GM12878 (cell line): ENCODE results near the gene USP15. TPM values are rescaled to one million over a fixed set of nuclear protein-coding genes. Genes with fewer than 3 reads are reported as not detected.

Experiments used
- ATAC-seq: fragments of 200-7000 bp; cut with Tn5 transposase; 3 replicates; pipeline ENCODE4 v1.9.1; 2020; ENCODE audit warnings: mild to moderate bottlenecking, moderate library complexity
- BruUV-seq: library from RNA; stranded (reverse); fragments of 400-500 nt; replicated peaks from 2 replicates; lab custom pipeline; 2021; lab: Mats Ljungman, UMichigan
- CTCF ChIA-PET: fragments of 300-600 bp; sonication (Branson Sonifier 250); formaldehyde crosslinking; extraction: SDS; loops from one replicate; lab custom pipeline; 2021; ENCODE audit warnings: inconsistent platforms; lab: Yijun Ruan, JAX
- POLR2A ChIA-PET: fragments of 350-600 bp; formaldehyde crosslinking; extraction: SDS; loops from one replicate; lab custom pipeline; 2021; ENCODE audit warnings: inconsistent platforms; lab: Charles Lee
- RAD21 ChIA-PET: fragments of 300-600 bp; sonication (Branson Sonifier 250); formaldehyde crosslinking; loops from one replicate; lab custom pipeline; 2023; ENCODE audit warnings: antibody characterized with exemption; ENCODE audit not compliant: unreplicated experiment; lab: Charles Lee
- SMC1A ChIA-PET: fragments of 300-600 bp; sonication (Branson Sonifier 250); formaldehyde crosslinking; loops from one replicate; lab custom pipeline; 2023; ENCODE audit not compliant: unreplicated experiment, uncharacterized antibody; lab: Charles Lee
- DNase-seq: peaks from one replicate; pipeline ENCODE4 v3.0.0-alpha.2; 2011; ENCODE audit warnings: low read depth, low spot score
- FAIRE-seq: peaks from 3 replicates; lab custom pipeline; 2011; peaks lifted over from hg19 to GRCh38; lab: Jason Lieb, UNC
- H2AFZ ChIP-seq: 2 replicates; pipeline ENCODE4 v1.6.0; 2011; ENCODE audit warnings: low read depth, low read length, control low read depth; ENCODE audit not compliant: control insufficient read depth
- H3K27ac ChIP-seq: 2 replicates; pipeline ENCODE4 v1.5.1; 2011; ENCODE audit warnings: control low read depth; ENCODE audit not compliant: control insufficient read depth, insufficient read depth
- H3K27me3 ChIP-seq, 2 experiments: replicated peaks in 1 of 2; 2 replicates each; pipeline versions ENCODE4 v1.6.0 to v1.6.1; 2011; ENCODE audit warnings: low read length in 1 of 2; ENCODE audit not compliant: control insufficient read depth in 2 of 2, insufficient read depth in 2 of 2
- H3K36me3 ChIP-seq, 2 experiments: 2 replicates each; pipeline ENCODE4 v1.5.1; 2011; ENCODE audit warnings: low read length in 1 of 2; ENCODE audit not compliant: control insufficient read depth in 2 of 2, insufficient read depth in 2 of 2
- H3K4me1 ChIP-seq: 2 replicates; pipeline ENCODE4 v1.6.1; 2011; ENCODE audit warnings: mild to moderate bottlenecking, low read length, moderate library complexity, mixed read lengths; ENCODE audit not compliant: control insufficient read depth, insufficient read depth
- H3K4me2 ChIP-seq: 2 replicates; pipeline ENCODE4 v1.6.0; 2011; ENCODE audit warnings: control low read depth; ENCODE audit not compliant: control insufficient read depth, insufficient read depth
- H3K4me3 ChIP-seq: fragments of 200-600 bp; sonication (generic); 2 replicates; pipeline ENCODE4 v1.5.1; 2016
- H3K79me2 ChIP-seq: 2 replicates; pipeline ENCODE4 v1.6.0; 2011; ENCODE audit warnings: low read length; ENCODE audit not compliant: control insufficient read depth, insufficient read depth
- H3K9ac ChIP-seq: 2 replicates; pipeline ENCODE4 v1.8.0; 2011; ENCODE audit warnings: low read length, control low read depth, mixed read lengths; ENCODE audit not compliant: control insufficient read depth, insufficient read depth
- H3K9me3 ChIP-seq: replicated peaks from 3 replicates; pipeline ENCODE4 v1.5.1; 2011; ENCODE audit warnings: mild to moderate bottlenecking, low read length; ENCODE audit not compliant: control insufficient read depth, insufficient read depth
- H4K20me1 ChIP-seq: 2 replicates; pipeline ENCODE4 v1.6.0; 2011; ENCODE audit not compliant: control insufficient read depth, insufficient read depth
- BMI1 ChIP-seq: fragments of 450-650 bp; IDR thresholded peaks from 2 replicates; pipeline ENCODE4 v1.6.1; 2016; ENCODE audit warnings: mild to moderate bottlenecking, moderate library complexity, borderline replicate concordance
- MEF2A ChIP-seq: IDR thresholded peaks from 2 replicates; pipeline ENCODE4 v1.6.1; 2011; ENCODE audit warnings: low read depth, mild to moderate bottlenecking, low read length, moderate library complexity; ENCODE audit not compliant: insufficient read depth
- PML ChIP-seq: IDR thresholded peaks from 2 replicates; pipeline ENCODE4 v1.6.1; 2012; ENCODE audit warnings: low read length, inconsistent platforms
- RCOR1 ChIP-seq: conservative IDR thresholded peaks from 2 replicates; pipeline ENCODE4 v1.6.1; 2012; ENCODE audit warnings: low read depth, low read length, improper control_type of control experiment
- SMAD5 ChIP-seq: IDR thresholded peaks from 2 replicates; pipeline ENCODE4 v1.6.1; 2016; ENCODE audit warnings: antibody characterized with exemption, low read depth
- STAT1 ChIP-seq: fragments of 450-650 bp; conservative IDR thresholded peaks from 2 replicates; pipeline ENCODE4 v1.6.1; 2014; ENCODE audit warnings: antibody characterized with exemption, mild to moderate bottlenecking
- in situ Hi-C: fragments of 300-500 bp; cut with MboI; formaldehyde crosslinking; loops from 9 replicates; pipeline ENCODE4 v1.14.3; 2018; ENCODE audit warnings: mixed read lengths
- intact Hi-C: fragments of 100-400 bp; cut with micrococcal nuclease; formaldehyde crosslinking; loops from one replicate; pipeline ENCODE4 v1.14.2; 2022; ENCODE audit not compliant: unreplicated experiment
- polyA plus RNA-seq, 11 experiments: library from polyadenylated mRNA; depleted of rRNA in 4 of 11; unstranded in 6 of 11; stranded (reverse) in 5 of 11; fragments of >200 nt; fragmentation: Nextera tagmentation in 4 of 11; fragmentation: Illumina TruSeq in 1 of 11; extraction: Ambion mirVana in 4 of 11; extraction: Trizol in 1 of 11; gene quantifications; 1 replicate in 1 of 11; 2 replicates in 10 of 11; pipeline versions ENCODE4 v1.2.1 to v1.2.3, GENCODE V29; 2011 to 2016; ENCODE audit warnings: inconsistent platforms in 2 of 11, missing spikeins in 2 of 11, low read depth in 1 of 11
- total RNA-seq, 4 experiments: library from RNA; depleted of rRNA in 3 of 4; stranded (reverse); fragments of >200 nt in 3 of 4; fragmentation: Illumina TruSeq in 1 of 4; extraction: Trizol in 1 of 4; gene quantifications; 2 replicates each; pipeline versions ENCODE4 v1.2.1 to v1.2.3, GENCODE V29; 2013 to 2021
- TF ChIP-seq, protein P1 (sequence below): fragments of 450-650 bp; formaldehyde crosslinking; IDR thresholded peaks from 2 replicates; pipeline ENCODE4 v1.4.0; 2020; ENCODE audit warnings: mild to moderate bottlenecking, moderate library complexity
- TF ChIP-seq, protein P2 (sequence below), 3 experiments: IDR thresholded peaks in 2 of 3; conservative IDR thresholded peaks in 1 of 3; 2 replicates each; pipeline ENCODE4 v1.5.1; 2011; ENCODE audit warnings: low read depth in 3 of 3, low read length in 3 of 3, mild to moderate bottlenecking in 3 of 3, control low read depth in 2 of 3, moderate library complexity in 2 of 3, inconsistent platforms in 1 of 3, mixed read lengths in 1 of 3; ENCODE audit not compliant: control insufficient read depth in 2 of 3, insufficient read depth in 1 of 3; ENCODE audit errors: extremely low read depth in 1 of 3
- TF ChIP-seq, protein P3 (sequence below): fragments of 450-650 bp; IDR thresholded peaks from 2 replicates; pipeline ENCODE4 v1.6.1; 2016; ENCODE audit warnings: mild to moderate bottlenecking, moderate library complexity, borderline replicate concordance

The USP15 gene
- total and polyA plus RNA-seq, 10 of the 15 experiments (the other 5 are each of a cell fraction or from before 2014, with no cell fraction given), result 57.6 to 101 (median 90.2) TPM

DNA sequence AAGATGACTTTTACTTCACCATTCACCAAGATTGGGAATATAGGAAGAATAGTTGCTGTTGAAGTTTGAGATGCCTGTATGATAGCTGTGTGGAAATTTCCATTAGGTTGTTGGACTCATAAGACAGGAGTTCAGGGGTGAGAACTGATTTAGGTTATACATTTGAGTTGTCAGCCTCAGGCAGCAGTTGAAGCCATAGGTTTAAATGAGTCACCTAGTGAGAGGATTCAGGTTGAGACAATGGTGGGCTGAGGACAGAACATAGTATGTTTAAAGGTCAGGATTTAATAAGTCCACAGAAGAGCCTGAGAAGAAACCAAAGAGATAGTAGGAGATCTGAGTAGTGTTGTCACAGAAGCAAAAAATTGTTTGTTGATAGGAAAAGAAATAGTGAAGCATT, 142.8 kb downstream of the USP15 start:
- SMC1A ChIA-PET, result no interaction called here

More for the DNA sequence above, 142.8 kb downstream of the USP15 start:
- intact Hi-C loops (loop anchor here (2.0 kb wide), 1 partner anchor 16 kb away; no protein-coding TSS in a partner anchor), in situ Hi-C loops (no loop called here)
- Histone ChIP-seq H3K9ac (no peak overlapping the region), H3K4me2 (no peak overlapping the region), H3K27me3 (no peaks in the 10 kb centered on the region), H3K27ac (no peak overlapping the region), H4K20me1 (no peaks in the 10 kb centered on the region), H2AFZ (no peak overlapping the region), H3K4me3 (no peak overlapping the region), H3K9me3 (no peaks in the 10 kb centered on the region), H3K4me1 (no peaks in the 10 kb centered on the region), H3K36me3 (peaks cover 0 to 25% of the 10 kb centered on the region in 2 experiments; a peak in 2 of 4 replicates), H3K79me2 (no peaks in the 10 kb centered on the region)
- ATAC-seq (no peak), FAIRE-seq (no peak), DNase-seq (no peak)
- POLR2A ChIA-PET, result no interaction called here
- RAD21 ChIA-PET, result no interaction called here
- no TSS peak for BruUV-seq
- CTCF ChIA-PET, result interaction anchor here (0.6 kb wide), 1 partner anchor 575 kb away, joined by 3 read pairs; no protein-coding TSS in a partner anchor
- no peak for TF ChIP-seq RCOR1
- TF ChIP-seq PML, result no peak
- TF ChIP-seq MEF2A, result no peak
- TF ChIP-seq, protein P1, sequence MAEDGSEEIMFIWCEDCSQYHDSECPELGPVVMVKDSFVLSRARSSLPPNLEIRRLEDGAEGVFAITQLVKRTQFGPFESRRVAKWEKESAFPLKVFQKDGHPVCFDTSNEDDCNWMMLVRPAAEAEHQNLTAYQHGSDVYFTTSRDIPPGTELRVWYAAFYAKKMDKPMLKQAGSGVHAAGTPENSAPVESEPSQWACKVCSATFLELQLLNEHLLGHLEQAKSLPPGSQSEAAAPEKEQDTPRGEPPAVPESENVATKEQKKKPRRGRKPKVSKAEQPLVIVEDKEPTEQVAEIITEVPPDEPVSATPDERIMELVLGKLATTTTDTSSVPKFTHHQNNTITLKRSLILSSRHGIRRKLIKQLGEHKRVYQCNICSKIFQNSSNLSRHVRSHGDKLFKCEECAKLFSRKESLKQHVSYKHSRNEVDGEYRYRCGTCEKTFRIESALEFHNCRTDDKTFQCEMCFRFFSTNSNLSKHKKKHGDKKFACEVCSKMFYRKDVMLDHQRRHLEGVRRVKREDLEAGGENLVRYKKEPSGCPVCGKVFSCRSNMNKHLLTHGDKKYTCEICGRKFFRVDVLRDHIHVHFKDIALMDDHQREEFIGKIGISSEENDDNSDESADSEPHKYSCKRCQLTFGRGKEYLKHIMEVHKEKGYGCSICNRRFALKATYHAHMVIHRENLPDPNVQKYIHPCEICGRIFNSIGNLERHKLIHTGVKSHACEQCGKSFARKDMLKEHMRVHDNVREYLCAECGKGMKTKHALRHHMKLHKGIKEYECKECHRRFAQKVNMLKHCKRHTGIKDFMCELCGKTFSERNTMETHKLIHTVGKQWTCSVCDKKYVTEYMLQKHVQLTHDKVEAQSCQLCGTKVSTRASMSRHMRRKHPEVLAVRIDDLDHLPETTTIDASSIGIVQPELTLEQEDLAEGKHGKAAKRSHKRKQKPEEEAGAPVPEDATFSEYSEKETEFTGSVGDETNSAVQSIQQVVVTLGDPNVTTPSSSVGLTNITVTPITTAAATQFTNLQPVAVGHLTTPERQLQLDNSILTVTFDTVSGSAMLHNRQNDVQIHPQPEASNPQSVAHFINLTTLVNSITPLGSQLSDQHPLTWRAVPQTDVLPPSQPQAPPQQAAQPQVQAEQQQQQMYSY (CRISPR knock-in tag), result no peak
- TF ChIP-seq, protein P2, sequence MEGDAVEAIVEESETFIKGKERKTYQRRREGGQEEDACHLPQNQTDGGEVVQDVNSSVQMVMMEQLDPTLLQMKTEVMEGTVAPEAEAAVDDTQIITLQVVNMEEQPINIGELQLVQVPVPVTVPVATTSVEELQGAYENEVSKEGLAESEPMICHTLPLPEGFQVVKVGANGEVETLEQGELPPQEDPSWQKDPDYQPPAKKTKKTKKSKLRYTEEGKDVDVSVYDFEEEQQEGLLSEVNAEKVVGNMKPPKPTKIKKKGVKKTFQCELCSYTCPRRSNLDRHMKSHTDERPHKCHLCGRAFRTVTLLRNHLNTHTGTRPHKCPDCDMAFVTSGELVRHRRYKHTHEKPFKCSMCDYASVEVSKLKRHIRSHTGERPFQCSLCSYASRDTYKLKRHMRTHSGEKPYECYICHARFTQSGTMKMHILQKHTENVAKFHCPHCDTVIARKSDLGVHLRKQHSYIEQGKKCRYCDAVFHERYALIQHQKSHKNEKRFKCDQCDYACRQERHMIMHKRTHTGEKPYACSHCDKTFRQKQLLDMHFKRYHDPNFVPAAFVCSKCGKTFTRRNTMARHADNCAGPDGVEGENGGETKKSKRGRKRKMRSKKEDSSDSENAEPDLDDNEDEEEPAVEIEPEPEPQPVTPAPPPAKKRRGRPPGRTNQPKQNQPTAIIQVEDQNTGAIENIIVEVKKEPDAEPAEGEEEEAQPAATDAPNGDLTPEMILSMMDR (IDR thresholded peaks at IDR 0.05 in 2 of 3, conservative IDR thresholded peaks at IDR 0.05 in 1 of 3; ENCODE audit: control insufficient read depth in 2 of 3, extremely low read depth in 1 of 3, insufficient read depth in 1 of 3, low read depth in 3 of 3, low read length in 3 of 3), result no peak
- TF ChIP-seq STAT1, result no peak
- TF ChIP-seq SMAD5, result no peak
- TF ChIP-seq, protein P3, sequence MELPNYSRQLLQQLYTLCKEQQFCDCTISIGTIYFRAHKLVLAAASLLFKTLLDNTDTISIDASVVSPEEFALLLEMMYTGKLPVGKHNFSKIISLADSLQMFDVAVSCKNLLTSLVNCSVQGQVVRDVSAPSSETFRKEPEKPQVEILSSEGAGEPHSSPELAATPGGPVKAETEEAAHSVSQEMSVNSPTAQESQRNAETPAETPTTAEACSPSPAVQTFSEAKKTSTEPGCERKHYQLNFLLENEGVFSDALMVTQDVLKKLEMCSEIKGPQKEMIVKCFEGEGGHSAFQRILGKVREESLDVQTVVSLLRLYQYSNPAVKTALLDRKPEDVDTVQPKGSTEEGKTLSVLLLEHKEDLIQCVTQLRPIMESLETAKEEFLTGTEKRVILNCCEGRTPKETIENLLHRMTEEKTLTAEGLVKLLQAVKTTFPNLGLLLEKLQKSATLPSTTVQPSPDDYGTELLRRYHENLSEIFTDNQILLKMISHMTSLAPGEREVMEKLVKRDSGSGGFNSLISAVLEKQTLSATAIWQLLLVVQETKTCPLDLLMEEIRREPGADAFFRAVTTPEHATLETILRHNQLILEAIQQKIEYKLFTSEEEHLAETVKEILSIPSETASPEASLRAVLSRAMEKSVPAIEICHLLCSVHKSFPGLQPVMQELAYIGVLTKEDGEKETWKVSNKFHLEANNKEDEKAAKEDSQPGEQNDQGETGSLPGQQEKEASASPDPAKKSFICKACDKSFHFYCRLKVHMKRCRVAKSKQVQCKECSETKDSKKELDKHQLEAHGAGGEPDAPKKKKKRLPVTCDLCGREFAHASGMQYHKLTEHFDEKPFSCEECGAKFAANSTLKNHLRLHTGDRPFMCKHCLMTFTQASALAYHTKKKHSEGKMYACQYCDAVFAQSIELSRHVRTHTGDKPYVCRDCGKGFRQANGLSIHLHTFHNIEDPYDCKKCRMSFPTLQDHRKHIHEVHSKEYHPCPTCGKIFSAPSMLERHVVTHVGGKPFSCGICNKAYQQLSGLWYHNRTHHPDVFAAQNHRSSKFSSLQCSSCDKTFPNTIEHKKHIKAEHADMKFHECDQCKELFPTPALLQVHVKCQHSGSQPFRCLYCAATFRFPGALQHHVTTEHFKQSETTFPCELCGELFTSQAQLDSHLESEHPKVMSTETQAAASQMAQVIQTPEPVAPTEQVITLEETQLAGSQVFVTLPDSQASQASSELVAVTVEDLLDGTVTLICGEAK, result no peak
- TF ChIP-seq BMI1, result no peak
